ENCODE measurements around the gene CARNS1. TPM values are rescaled to one million over a fixed set of nuclear protein-coding genes. Genes with fewer than 3 reads are reported as not detected.

The CARNS1 gene
- total and polyA plus RNA-seq, 10 donors, result 1.0 to 4.4 (median 2.0) TPM

DNA sequence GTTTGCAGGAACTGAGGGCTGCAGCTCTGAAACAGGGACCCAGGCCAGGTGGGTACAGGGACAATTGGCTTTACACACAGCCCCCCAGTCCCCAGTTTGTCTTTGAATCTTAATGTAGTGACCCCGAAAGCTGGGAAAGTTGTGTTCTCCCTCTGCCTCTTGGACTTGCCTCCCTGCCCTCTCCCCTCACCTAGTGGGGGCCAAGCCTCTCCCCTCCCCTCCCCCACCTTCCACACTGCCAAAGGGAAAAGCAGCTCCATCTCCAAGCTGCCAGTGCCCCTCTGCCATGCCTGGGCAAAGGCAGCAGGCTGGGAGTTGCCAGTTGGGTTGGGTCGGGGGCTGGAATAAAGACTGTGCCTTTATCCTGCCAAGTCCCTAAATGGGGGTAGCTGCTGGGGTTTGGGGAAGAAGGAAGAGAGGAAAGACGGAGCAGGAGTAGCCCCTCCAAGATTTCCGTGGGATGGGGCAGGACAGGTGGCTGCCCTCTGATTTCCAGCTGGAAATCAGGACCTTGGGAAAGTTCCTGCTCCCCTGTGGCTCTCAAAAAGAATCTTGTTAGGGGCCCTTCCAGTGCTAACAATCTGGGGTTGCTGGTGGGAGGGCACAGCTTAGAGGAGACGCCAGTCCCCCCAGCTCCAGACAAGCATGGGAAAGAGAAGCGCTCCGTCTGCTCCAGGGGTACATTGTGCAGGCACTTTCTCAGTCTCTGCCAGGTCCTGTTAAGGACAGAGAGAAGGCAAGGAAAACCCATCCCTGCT lies 39.2 kb upstream of the CARNS1 start:
- H3K27me3 ChIP-seq (replicated peaks in 1 of 7), result peaks cover 0 to 18% (median 0%) of the 10 kb centered on the region in 7 donors
- peaks cover 20 to 68% (median 40%) of the 10 kb centered on the region in 6 donors for H3K4me1 ChIP-seq
- no peaks in the 10 kb centered on the region for H3K9me3 ChIP-seq
- no peaks in the 10 kb centered on the region for H3K36me3 ChIP-seq
- TF ChIP-seq POLR2AphosphoS5 (IDR thresholded peaks at IDR 0.05) (no peak), POLR2A (IDR thresholded peaks at IDR 0.05) (no peak), CTCF (IDR thresholded peaks at IDR 0.05 in 8 of 11, conservative IDR thresholded peaks at IDR 0.05 in 3 of 11) (no peak)
- H3K4me3 ChIP-seq, result no peak overlapping the region
- no peak overlapping the region for H3K27ac ChIP-seq
- 75 to 84% (median 83%) methylated on average over 6 to 7 of the region's 7 CpGs for WGBS, 5 donors
- intact Hi-C loops (cut with DNase I; ENCODE audit: low total_unique reads), result no loop called here
- no peak for DNase-seq

DNA sequence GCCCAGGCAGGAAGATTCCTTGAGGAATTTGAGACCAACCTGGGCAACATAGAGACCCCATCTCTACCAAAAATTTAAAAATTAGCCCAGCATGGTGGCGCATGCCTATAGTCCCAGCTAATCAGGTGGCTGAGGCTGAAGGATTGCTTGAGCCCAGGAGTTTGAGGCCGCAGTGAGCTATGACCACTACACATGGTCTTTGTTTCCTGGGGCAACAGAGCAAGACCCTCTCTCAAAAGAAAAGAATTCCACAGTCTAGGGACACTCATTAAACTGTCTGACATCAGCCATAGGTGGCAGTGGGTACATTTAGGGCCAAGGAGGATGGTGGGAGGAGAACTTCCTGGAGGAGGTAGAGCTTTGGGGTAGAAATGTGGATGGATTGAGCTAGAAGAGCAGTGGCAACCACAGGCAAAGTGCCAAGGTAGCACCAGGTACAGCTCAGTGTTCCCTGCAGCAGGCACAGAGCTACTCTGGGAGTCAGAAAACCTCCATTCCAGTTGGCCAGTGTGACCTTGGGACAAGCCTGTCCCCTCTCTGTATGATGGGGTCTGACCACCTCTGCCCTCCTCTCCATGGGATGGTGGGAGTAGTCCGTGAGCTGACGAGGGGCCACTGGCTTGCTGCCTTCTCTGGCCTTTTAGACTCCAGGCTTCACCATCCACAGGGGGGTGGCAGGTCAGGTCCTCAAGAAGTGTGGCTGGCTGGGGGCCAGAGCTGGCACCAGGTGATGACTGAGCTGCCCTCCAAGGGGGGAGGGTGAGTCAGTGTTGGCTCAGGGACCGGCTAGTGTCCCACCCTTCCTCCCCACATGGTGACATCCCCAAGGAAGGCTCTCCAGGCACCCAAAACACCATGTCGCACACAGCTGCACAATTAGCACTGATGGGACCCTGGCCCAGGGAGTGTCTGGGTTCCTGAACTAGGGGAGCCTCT lies 38.3 kb upstream of the CARNS1 start:
- intact Hi-C loops (cut with DNase I; ENCODE audit: low total_unique reads), result no loop called here
- no peaks in the 10 kb centered on the region for H3K9me3 ChIP-seq
- no peak overlapping the region for H3K27ac ChIP-seq
- H3K4me3 ChIP-seq, result no peak overlapping the region
- 83 to 91% (median 88%) methylated on average over 5 to 6 of the region's 6 CpGs for WGBS, 5 donors
- no peak for TF ChIP-seq POLR2AphosphoS5 (IDR thresholded peaks at IDR 0.05)
- no peak for TF ChIP-seq POLR2A (IDR thresholded peaks at IDR 0.05)
- no peak for TF ChIP-seq CTCF (IDR thresholded peaks at IDR 0.05 in 8 of 11, conservative IDR thresholded peaks at IDR 0.05 in 3 of 11)
- no peaks in the 10 kb centered on the region for H3K36me3 ChIP-seq
- H3K4me1 ChIP-seq, result peaks cover 14 to 68% (median 40%) of the 10 kb centered on the region in 6 donors
- no peak for DNase-seq
- peaks cover 0 to 17% (median 0%) of the 10 kb centered on the region in 7 donors for H3K27me3 ChIP-seq (replicated peaks in 1 of 7)

DNA sequence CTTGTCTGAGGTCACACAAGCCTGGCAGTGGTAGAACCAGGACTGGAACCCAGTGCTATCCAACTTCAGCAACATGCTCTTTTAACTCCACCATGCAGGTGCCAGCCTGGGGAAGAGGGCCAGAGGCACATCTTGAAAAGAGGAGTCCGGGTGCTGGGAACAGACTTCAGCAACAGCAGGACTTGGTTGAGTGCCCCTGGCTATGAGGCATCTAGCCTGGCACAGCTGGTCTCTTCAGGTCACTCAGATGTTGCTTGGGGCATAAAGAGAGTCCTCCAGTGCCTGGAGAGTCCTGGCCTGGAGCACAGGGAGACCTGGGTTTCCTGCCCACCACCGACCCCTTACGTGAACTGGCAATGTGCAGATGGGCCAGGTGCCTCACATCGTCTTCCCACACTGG lies 36.9 kb upstream of the CARNS1 start:
- no peak for DNase-seq
- H3K36me3 ChIP-seq, result no peaks in the 10 kb centered on the region
- WGBS, 5 donors, result 87 to 93% (median 90%) methylated on average over 2 to 4 of the region's 4 CpGs

More for the DNA sequence above, 36.9 kb upstream of the CARNS1 start:
- H3K4me3 ChIP-seq, result no peak overlapping the region
- peaks cover 0 to 5% (median 0%) of the 10 kb centered on the region in 7 donors for H3K27me3 ChIP-seq (replicated peaks in 1 of 7)
- peaks cover 17 to 69% (median 41%) of the 10 kb centered on the region in 6 donors for H3K4me1 ChIP-seq
- intact Hi-C loops (cut with DNase I; ENCODE audit: low total_unique reads), result no loop called here
- no peak for TF ChIP-seq CTCF (IDR thresholded peaks at IDR 0.05 in 8 of 11, conservative IDR thresholded peaks at IDR 0.05 in 3 of 11)
- no peak for TF ChIP-seq POLR2AphosphoS5 (IDR thresholded peaks at IDR 0.05)
- no peak for TF ChIP-seq POLR2A (IDR thresholded peaks at IDR 0.05)
- H3K27ac ChIP-seq, result peak overlapping the region in 1 of 8 donors; percentile 47
- H3K9me3 ChIP-seq, result no peaks in the 10 kb centered on the region

Data from spleen (tissue), 11 donors.